CD14-positive monocyte (primary cell): Measurements from ENCODE around the gene TMEM51. TPM values are rescaled to one million over a fixed set of nuclear protein-coding genes. Genes with fewer than 3 reads are reported as not detected.

Source experiments
- DNase-seq, 3 donors: peaks; one replicate each; pipeline ENCODE4 v3.0.0-alpha.2; 2011 to 2022
- H2AFZ ChIP-seq: 2 replicates; pipeline ENCODE4 v1.6.0; 2012; ENCODE audit warnings: mild to moderate bottlenecking, low read depth, low read length, inconsistent platforms; ENCODE audit not compliant: insufficient read depth, poor library complexity, severe bottlenecking
- H3K27ac ChIP-seq, 2 donors: 1 replicate in 1 of 2; 2 replicates in 1 of 2; pipeline ENCODE4 v1.5.1; 2012 to 2013; ENCODE audit warnings: low read length in 2 of 2, control low read depth in 1 of 2, inconsistent platforms in 1 of 2, low read depth in 1 of 2, mild to moderate bottlenecking in 1 of 2
- H3K27me3 ChIP-seq, 2 donors: one replicate each; pipeline versions ENCODE4 v1.6.0 to v1.6.1; 2011 to 2013; ENCODE audit warnings: low read length in 2 of 2; ENCODE audit not compliant: control insufficient read depth in 2 of 2, insufficient read depth in 2 of 2
- H3K36me3 ChIP-seq, 2 donors: replicated peaks in 1 of 2; 1 replicate in 1 of 2; 2 replicates in 1 of 2; pipeline versions ENCODE4 v1.5.1 to v1.6.1; 2012 to 2013; ENCODE audit warnings: low read length in 2 of 2, control low read depth in 1 of 2, inconsistent platforms in 1 of 2, mild to moderate bottlenecking in 1 of 2; ENCODE audit not compliant: insufficient read depth in 2 of 2, control insufficient read depth in 1 of 2
- H3K4me1 ChIP-seq, 2 donors: 1 replicate in 1 of 2; 2 replicates in 1 of 2; pipeline versions ENCODE4 v1.5.1 to v1.6.1; 2012 to 2013; ENCODE audit warnings: low read length in 2 of 2, control low read depth in 1 of 2, inconsistent platforms in 1 of 2, mild to moderate bottlenecking in 1 of 2, moderate library complexity in 1 of 2; ENCODE audit not compliant: insufficient read depth in 2 of 2, control insufficient read depth in 1 of 2
- H3K4me2 ChIP-seq: replicated peaks from 2 replicates; pipeline ENCODE3; 2012; ENCODE audit warnings: low read length, moderate library complexity, mild to moderate bottlenecking; ENCODE audit not compliant: poor library complexity, severe bottlenecking; ENCODE audit errors: extremely low read depth
- H3K4me3 ChIP-seq, 3 experiments: fragments of 200-600 bp in 1 of 3; sonication (generic) in 1 of 3; replicated peaks in 1 of 3; 1 replicate in 2 of 3; 2 replicates in 1 of 3; pipeline ENCODE4 v1.5.1; 2011 to 2013; ENCODE audit warnings: low read length in 3 of 3, mild to moderate bottlenecking in 3 of 3, control low read depth in 2 of 3, low read depth in 2 of 3, inconsistent platforms in 1 of 3, moderate library complexity in 1 of 3
- H3K79me2 ChIP-seq: 2 replicates; pipeline ENCODE4 v1.6.0; 2012; ENCODE audit warnings: mild to moderate bottlenecking, control low read depth, inconsistent platforms, low read length, moderate library complexity; ENCODE audit not compliant: insufficient read depth
- H3K9ac ChIP-seq: 2 replicates; pipeline ENCODE4 v1.6.0; 2017; ENCODE audit warnings: low read length, mild to moderate bottlenecking; ENCODE audit not compliant: insufficient read depth, poor library complexity, severe bottlenecking
- H3K9me3 ChIP-seq, 2 donors: replicated peaks in 1 of 2; 1 replicate in 1 of 2; 2 replicates in 1 of 2; pipeline versions ENCODE4 v1.5.1 to v1.6.1; 2012 to 2013; ENCODE audit warnings: low read length in 2 of 2, control low read depth in 1 of 2; ENCODE audit not compliant: control insufficient read depth in 1 of 2, insufficient read depth in 1 of 2
- H4K20me1 ChIP-seq: 2 replicates; pipeline ENCODE4 v1.6.0; 2012; ENCODE audit warnings: mild to moderate bottlenecking, low read length, control low read depth, moderate library complexity; ENCODE audit not compliant: insufficient read depth
- H3K27ac Mint-ChIP-seq, 7 donors: one replicate each; pipeline ENCODE4 v1.8.0; 2020; ENCODE audit warnings: mild to moderate bottlenecking in 7 of 7, mixed read lengths in 7 of 7, moderate library complexity in 6 of 7, inconsistent platforms in 2 of 7
- H3K27me3 Mint-ChIP-seq, 3 donors: one replicate each; pipeline ENCODE4 v1.8.0; 2021 to 2022; ENCODE audit warnings: low read depth in 3 of 3, mild to moderate bottlenecking in 3 of 3, mixed read lengths in 3 of 3, moderate library complexity in 3 of 3, inconsistent platforms in 1 of 3
- H3K36me3 Mint-ChIP-seq, 2 donors: one replicate each; pipeline ENCODE4 v1.8.0; 2020; ENCODE audit warnings: mixed read lengths in 2 of 2, inconsistent platforms in 1 of 2, mild to moderate bottlenecking in 1 of 2
- H3K4me1 Mint-ChIP-seq: one replicate; pipeline ENCODE4 v1.8.0; 2020; ENCODE audit warnings: mild to moderate bottlenecking, mixed read lengths
- H3K4me3 Mint-ChIP-seq, 2 donors: one replicate each; pipeline ENCODE4 v1.8.0; 2020; ENCODE audit warnings: mild to moderate bottlenecking in 2 of 2, mixed read lengths in 2 of 2, moderate library complexity in 1 of 2
- H3K9me3 Mint-ChIP-seq, 7 donors: one replicate each; pipeline ENCODE4 v1.8.0; 2020 to 2022; ENCODE audit warnings: mixed read lengths in 7 of 7, mild to moderate bottlenecking in 6 of 7, moderate library complexity in 6 of 7, inconsistent platforms in 2 of 7
- WGBS: methylation state at CpG from one replicate; pipeline ENCODE4 v1.1.5; 2013; ENCODE audit warnings: missing lambda C conversion rate; ENCODE audit not compliant: insufficient coverage; 5-methylcytosine and 5-hydroxymethylcytosine counted together
- intact Hi-C, 2 donors: fragments of 100-400 bp; cut with micrococcal nuclease; formaldehyde crosslinking; loops; one replicate each; pipeline versions ENCODE4 v1.15.0 to v1.15.1; 2023
- polyA plus RNA-seq, 3 donors: library from polyadenylated mRNA; depleted of rRNA in 1 of 3; unstranded in 2 of 3; stranded (reverse) in 1 of 3; fragments of 300-500 nt in 2 of 3; fragments of >200 nt in 1 of 3; fragmentation: Illumina TruSeq in 2 of 3; gene quantifications; 1 replicate in 2 of 3; 2 replicates in 1 of 3; pipeline ENCODE4 v1.2.3, GENCODE V29; 2012 to 2021
- TF ChIP-seq, protein P1 (sequence below): fragments of 200-600 bp; IDR thresholded peaks from one replicate; pipeline ENCODE4 v1.8.0; 2022; ENCODE audit warnings: antibody characterized with exemption, mild to moderate bottlenecking

The TMEM51 gene
- polyA plus RNA-seq, 3 donors: 1.2 to 2.5 (median 2.1) TPM

DNA sequence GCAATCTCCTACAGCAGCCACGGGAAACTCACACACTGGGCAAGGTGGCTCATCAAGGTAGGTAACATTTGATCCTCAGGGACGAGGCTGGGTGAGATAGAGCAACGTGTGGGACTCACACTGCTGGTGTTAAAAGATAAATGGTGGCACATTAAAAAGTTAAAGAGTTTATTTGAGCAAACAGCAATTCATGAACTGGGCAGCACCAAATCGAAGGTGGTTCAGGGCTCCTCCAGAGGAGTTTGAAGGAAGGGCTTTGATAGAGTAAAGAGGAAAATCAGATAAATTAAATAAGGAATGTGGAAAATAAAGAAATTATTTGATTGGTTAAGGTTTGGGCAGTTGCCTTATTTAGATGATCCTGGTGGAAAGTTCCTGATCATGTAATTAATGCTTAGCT is 23.6 kb upstream of the TMEM51 start:
- no peaks in the 10 kb centered on the region for H4K20me1 ChIP-seq
- H3K79me2 ChIP-seq: no peaks in the 10 kb centered on the region
- WGBS: 97% methylated on average over 4 of the region's 4 CpGs
- DNase-seq: no peak
- peaks cover 0 to 4% of the 10 kb centered on the region in 2 donors for H3K9me3 ChIP-seq
- H3K36me3 ChIP-seq: no peaks in the 10 kb centered on the region
- H3K9ac ChIP-seq: no peak overlapping the region
- intact Hi-C loops: loop anchor here (2.0 kb wide), 2 partner anchors 143 to 175 kb away; no protein-coding TSS in a partner anchor
- no peak overlapping the region for H3K4me3 ChIP-seq
- TF ChIP-seq, protein P1, sequence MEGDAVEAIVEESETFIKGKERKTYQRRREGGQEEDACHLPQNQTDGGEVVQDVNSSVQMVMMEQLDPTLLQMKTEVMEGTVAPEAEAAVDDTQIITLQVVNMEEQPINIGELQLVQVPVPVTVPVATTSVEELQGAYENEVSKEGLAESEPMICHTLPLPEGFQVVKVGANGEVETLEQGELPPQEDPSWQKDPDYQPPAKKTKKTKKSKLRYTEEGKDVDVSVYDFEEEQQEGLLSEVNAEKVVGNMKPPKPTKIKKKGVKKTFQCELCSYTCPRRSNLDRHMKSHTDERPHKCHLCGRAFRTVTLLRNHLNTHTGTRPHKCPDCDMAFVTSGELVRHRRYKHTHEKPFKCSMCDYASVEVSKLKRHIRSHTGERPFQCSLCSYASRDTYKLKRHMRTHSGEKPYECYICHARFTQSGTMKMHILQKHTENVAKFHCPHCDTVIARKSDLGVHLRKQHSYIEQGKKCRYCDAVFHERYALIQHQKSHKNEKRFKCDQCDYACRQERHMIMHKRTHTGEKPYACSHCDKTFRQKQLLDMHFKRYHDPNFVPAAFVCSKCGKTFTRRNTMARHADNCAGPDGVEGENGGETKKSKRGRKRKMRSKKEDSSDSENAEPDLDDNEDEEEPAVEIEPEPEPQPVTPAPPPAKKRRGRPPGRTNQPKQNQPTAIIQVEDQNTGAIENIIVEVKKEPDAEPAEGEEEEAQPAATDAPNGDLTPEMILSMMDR: no peak
- no peak overlapping the region for H3K27ac Mint-ChIP-seq
- no peak overlapping the region for H3K4me3 Mint-ChIP-seq
- H3K4me2 ChIP-seq: no peak overlapping the region
- H3K36me3 Mint-ChIP-seq: no peaks in the 10 kb centered on the region
- peaks cover 2 to 8% (median 6%) of the 10 kb centered on the region in 7 donors for H3K9me3 Mint-ChIP-seq
- H3K4me1 ChIP-seq: no peaks in the 10 kb centered on the region
- no peak overlapping the region for H2AFZ ChIP-seq
- no peaks in the 10 kb centered on the region for H3K27me3 ChIP-seq
- peaks cover 5 to 8% (median 7%) of the 10 kb centered on the region in 3 donors for H3K27me3 Mint-ChIP-seq
- no peaks in the 10 kb centered on the region for H3K4me1 Mint-ChIP-seq
- no peak overlapping the region for H3K27ac ChIP-seq

DNA sequence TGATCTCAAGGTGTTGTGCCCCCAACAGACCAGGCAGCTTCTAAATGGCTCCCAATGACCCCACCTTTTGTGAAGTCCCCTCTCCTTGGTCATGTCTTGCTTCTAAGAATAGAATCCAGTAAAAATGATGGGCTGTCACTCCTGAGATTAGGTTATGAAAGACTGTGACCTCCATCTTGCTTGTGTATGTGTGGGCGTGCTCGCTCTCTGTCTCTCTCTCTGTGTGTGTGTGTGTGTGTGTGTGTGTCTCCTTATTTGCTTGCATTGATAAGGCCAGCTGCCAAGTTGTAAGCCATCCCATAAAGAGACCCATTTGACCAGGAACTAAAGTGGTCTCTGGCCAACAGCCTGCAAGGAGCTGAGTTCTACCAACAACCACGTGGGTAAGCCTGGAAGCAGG is 22.9 kb upstream of the TMEM51 start:
- Mint-ChIP-seq H3K4me1 (peaks cover 3% of the 10 kb centered on the region), H3K36me3 (no peaks in the 10 kb centered on the region), H3K4me3 (no peak overlapping the region), H3K27me3 (peaks cover 5 to 12% (median 9%) of the 10 kb centered on the region in 3 donors), H3K27ac (no peak overlapping the region), H3K9me3 (peaks cover 2 to 8% (median 6%) of the 10 kb centered on the region in 7 donors)
- Histone ChIP-seq H2AFZ (no peak overlapping the region), H3K4me3 (no peak overlapping the region), H4K20me1 (no peaks in the 10 kb centered on the region), H3K27me3 (no peaks in the 10 kb centered on the region), H3K27ac (no peak overlapping the region), H3K36me3 (no peaks in the 10 kb centered on the region), H3K9ac (no peak overlapping the region), H3K9me3 (peaks cover 0 to 4% of the 10 kb centered on the region in 2 donors), H3K4me1 (no peaks in the 10 kb centered on the region), H3K79me2 (no peaks in the 10 kb centered on the region), H3K4me2 (no peak overlapping the region)
- intact Hi-C loops: no loop called here
- 100% methylated on average over 1 of the region's 3 CpGs for WGBS
- TF ChIP-seq, protein P1: no peak
- no peak for DNase-seq
